GM08714 (cell line): ENCODE measurements around the gene EMC7.
"Not testable (repeated sequence)": the region's sequence is repeated elsewhere in the genome, so short reads cannot be mapped to it uniquely, and the experiment has no call there.

ENCODE experiments used
- H3K4me3 ChIP-seq: fragments of 200-500 bp; sonication (Bioruptor generic); 2 replicates; pipeline ENCODE4 v1.5.1; 2014; ENCODE audit warnings: mild to moderate bottlenecking, low read length, inconsistent platforms
- ZNF274 ChIP-seq: IDR thresholded peaks from 2 replicates; pipeline ENCODE4 v1.6.1; 2012; ENCODE audit warnings: mild to moderate bottlenecking, low read depth, low read length

Gene EMC7

DNA sequence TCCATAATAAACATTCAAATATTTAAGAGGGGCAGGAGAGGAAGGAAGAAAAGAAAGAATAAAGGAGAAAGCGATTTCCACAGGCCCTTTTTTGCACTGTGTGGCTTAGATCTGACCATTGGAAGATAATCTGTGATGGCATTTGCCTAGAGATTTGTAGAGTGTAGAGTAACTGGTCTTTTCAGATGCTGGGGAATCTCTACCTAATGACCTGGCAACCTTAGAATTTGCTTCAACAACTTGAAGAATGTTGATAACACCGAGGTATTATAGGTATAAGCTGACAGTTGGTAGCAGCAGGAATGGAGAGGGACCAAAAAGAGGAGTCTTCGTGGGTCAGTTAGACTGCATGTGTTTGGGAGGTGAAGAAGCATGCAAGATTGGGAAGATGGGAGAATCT is 41.7 kb downstream of the EMC7 start:
- TF ChIP-seq ZNF274, result no peak
- no peak overlapping the region for H3K4me3 ChIP-seq

DNA sequence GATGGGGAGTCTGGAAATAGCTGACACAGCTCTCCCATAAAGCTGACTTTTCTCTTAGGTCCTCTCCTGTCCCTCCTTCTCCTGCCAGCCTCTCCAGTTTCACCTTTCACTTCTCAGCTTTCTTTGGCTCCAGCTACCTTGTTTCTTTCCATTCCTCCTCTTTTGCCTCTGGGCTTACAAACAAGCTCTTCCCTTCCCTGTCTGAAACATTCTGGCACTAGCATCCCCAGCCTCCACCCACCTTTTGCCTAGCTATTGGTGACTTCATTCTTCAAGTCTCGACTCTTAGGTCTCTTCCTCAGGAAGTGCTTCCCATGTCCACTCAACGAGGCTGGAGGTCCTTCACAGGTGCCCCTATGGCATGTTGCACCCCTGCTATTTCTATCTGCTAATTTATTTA is 42.2 kb downstream of the EMC7 start:
- no peak overlapping the region for H3K4me3 ChIP-seq
- no peak for TF ChIP-seq ZNF274

DNA sequence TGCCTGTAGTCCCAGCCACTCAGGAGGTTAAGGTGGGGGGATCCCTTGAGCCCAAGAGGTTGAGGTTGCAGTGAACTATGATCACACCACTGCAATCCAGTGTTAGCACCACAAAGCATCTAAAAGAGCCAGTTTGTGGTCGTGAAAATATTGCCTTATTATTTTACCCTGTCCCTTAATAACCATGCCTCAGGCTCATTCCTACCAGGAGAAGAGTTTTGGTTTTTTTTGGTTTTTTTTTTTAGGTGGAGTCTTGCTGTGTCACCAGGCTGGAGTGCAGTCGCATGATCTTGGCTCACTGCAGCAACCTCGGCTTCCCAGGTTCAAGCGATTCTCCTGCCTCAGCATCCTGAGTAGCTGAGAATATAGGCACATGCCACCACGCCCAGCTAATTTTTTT is 44.8 kb downstream of the EMC7 start:
- H3K4me3 ChIP-seq, result no peak overlapping the region
- no peak for TF ChIP-seq ZNF274

DNA sequence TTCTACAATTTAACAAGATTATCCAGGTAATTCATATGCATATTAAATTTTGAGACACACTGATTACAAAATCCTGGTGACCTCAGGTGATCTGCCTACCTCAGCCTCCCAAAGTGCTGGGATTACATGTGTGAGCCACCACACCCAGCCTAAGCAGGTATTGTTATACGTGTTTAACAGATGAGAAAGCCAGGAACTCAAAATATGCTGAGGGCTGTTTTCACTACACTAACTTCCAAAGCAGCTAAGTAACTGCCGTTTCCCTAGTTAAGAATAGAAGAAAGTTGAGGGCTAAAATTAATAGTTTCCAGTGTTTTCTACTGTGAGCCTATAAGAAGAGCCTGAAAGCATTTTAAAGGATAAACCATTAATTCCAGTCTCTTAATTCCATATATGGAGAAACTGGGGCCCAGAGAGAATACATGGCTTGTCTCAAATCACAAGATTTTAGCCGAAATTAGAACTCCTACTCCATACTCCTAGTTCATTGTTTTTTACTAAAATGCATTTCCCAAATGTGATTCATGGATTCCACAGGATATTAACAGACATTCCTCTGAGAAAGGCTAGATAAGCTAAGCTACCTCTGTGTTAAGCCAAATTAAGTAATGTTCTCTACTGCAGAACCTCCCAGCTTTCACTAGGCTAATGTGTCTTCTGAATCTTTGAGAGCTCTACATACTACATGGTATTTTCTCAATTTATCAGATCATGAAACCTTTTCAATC is 45.6 kb downstream of the EMC7 start:
- no peak for TF ChIP-seq ZNF274

DNA sequence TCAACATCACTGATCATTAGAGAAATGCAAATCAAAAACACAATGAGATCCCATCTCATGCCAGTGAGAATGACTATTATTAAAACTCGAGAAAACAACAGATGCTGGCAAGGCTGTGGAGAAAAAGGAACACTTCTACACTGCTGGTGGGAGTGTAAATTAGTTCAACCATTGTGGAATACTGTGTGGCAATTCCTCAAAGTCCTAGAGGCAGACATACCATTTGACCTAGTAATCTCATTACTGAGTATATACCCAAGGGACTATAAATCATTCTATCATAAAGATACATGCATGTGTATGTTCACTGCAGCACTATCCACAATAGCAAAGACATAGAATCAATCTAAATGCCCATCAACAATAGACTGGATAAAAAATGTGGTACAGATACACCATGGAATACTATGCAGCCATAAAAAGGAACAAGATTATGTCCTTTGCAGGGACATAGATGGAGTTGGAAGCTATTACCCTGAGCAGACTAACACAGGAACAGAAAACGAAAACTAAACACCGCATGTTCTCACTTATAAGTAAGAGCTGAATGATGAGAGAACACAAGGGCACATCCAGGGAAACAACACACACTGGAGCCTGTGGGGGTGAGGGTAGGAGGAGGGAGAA is 47.5 kb downstream of the EMC7 start:
- no peak overlapping the region for H3K4me3 ChIP-seq
- no peak for TF ChIP-seq ZNF274

More for the DNA sequence above, 45.6 kb downstream of the EMC7 start:
- H3K4me3 ChIP-seq, result no peak overlapping the region

DNA sequence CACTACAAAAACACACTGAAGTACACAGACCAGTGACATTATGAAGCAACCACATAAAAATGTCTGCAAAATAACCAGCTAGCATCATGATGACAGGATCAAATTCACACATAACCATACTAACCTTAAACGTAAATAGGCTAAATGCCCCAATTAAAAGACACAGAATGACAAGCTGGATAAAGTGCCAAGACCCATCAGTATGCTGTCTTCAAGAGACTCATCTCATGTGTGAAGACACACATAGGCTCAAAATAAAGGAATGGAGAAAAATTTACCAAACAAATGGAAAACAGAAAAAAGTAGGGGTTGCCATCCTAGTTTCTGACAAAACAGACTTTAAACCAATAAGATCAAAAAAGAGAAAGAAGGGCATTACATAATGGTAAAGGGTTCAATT is 51.3 kb downstream of the EMC7 start:
- not testable (repeated sequence) for H3K4me3 ChIP-seq

DNA sequence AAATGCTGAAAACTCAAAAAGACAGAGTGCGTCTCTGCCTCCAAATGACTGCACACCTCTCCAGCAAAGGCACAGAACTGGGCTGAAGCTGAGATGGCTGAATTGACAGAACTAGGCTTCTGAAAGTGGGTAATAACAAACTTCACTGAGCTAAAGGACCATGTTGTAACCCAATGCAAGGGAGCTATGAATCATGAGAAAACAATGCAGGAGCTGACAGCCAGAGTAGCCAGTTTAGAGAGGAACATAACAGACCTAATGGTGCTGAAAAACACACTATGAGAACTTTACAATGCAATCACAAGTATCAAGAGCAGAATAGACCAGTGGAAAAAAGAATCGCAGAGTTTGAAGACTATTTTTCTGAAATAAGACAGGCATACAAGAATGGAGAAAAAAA is 52.5 kb downstream of the EMC7 start:
- no peak for TF ChIP-seq ZNF274
- no peak overlapping the region for H3K4me3 ChIP-seq

DNA sequence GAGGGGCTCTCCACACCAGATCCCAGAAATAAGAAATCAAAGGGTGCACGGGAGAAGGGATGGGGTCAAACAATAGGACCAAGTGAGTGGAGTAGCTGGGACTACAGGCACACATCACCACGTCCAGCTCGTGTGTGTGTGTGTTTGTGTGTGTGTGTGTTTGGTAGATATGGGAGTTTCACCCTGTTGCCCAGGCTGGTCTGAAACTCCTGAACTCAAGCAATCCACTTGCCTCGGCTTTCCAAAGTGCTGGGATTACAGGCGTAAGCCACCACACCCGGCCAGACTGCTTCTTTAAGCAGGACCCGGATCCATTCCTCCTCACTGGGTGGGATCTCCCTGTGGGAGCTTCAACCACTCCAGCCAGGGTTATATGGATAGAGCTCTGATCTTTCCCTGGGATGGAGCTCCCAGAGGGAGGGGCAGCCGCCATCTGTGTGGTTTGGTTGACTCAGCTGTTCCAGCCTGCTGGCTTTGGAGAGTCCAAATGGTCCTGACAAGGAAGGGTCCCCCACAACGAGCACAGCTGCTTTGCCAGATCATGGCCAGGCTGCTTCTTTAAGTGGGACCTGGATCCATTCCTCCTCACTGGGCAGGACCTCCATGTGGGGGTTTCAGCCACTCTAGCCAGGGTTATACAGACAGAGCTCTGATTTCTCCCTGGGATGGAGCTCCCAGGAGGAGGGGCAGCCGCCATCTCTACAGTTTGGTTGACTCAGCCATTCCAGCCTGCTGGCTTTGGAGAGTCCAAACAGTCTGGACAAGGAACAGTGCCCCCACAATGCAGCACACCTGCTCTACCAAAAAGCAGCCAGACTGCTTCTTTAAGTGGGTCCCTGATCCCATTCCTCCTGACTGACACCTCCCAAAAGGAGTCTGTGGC is 53.5 kb downstream of the EMC7 start:
- no peak overlapping the region for H3K4me3 ChIP-seq
- no peak for TF ChIP-seq ZNF274

DNA sequence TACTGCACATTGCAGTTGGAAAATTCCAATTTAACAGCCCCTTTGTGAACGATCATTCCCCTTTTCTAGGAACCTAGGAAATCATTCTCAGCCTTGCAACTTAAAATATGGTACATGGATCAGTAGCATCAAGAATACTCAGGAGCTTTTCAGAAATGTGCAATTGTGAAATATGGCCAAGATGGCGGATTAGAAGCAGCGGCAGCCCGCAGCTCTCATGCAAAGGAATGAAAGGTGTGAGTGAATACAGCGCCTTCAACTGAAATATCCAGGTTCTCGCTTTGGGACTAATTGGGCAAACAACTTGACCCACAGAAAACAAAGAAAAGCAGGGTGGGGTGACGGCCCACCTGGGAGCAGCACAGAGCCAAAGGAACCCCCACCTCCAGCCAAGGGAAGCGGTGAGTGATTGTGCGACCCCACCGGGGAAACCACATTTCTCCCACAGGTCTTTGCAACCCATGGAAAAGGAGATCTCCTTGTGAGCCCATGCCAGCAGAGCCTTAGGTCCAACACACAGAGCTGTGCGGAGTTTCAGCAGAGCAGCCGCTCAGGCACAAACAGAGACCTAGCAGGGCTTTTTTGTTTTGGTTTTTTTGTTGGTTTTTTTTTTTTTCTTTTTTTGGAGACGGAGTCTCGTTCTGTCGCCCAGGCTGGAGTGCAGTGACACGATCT is 55.1 kb downstream of the EMC7 start:
- TF ChIP-seq ZNF274, result no peak
- H3K4me3 ChIP-seq, result no peak overlapping the region

DNA sequence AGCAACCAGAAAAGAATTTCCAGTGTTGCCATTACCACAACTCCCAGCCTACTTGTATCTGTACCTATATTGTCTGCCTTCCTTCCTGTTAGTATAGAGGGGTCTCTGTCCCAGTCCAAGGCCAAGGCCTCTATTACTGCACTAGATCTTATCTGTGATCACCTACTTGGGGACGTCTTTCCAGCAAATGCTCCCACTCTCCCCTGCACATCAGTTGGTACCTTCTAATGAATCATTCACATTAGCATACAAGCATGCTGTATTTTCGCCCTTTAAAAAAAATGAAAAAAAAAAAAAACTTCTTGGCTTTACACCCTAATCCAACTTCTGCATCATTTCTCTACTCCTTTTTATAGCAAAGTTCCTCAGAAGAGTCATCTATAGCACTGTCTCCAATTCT is 57.8 kb downstream of the EMC7 start:
- no peak for TF ChIP-seq ZNF274
- no peak overlapping the region for H3K4me3 ChIP-seq

DNA sequence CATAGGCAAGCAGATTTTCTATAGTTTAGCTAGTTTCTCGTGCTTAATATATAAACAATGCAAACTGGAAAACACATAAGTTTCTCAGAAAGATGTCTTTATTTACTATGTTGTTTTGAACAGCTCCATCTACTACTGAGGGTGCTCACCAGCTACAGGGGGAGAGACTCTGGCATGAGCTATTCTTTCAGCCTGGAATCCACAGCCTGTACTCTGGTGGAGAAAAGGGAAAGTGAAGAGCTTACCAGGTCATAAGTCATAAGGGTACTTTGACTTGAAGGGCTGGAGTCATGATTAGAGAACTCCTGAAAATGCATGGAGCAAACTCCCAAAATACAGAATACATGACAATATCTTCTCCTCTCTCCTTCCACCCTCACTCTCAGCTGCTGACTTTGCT is 58.3 kb downstream of the EMC7 start:
- TF ChIP-seq ZNF274, result no peak
- no peak overlapping the region for H3K4me3 ChIP-seq

DNA sequence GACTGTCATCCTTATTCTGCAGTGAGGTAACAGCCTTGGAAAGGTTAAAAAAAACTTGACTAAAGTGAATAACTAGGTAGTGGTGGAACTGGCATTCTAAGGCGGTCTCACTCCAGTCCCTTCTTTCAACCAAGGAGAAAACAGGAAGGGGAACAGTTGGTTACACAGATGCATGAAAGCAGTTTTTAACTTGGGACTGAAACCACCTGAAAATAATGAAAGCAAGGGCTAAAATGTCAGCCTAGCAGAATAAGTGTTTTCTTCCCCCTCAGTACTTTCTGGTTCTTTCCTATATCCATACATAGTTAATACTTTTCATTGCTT is 61.9 kb downstream of the EMC7 start:
- peak overlapping the region; percentile 99; the same call in 1 of the 2 replicates for H3K4me3 ChIP-seq
- TF ChIP-seq ZNF274, result no peak

DNA sequence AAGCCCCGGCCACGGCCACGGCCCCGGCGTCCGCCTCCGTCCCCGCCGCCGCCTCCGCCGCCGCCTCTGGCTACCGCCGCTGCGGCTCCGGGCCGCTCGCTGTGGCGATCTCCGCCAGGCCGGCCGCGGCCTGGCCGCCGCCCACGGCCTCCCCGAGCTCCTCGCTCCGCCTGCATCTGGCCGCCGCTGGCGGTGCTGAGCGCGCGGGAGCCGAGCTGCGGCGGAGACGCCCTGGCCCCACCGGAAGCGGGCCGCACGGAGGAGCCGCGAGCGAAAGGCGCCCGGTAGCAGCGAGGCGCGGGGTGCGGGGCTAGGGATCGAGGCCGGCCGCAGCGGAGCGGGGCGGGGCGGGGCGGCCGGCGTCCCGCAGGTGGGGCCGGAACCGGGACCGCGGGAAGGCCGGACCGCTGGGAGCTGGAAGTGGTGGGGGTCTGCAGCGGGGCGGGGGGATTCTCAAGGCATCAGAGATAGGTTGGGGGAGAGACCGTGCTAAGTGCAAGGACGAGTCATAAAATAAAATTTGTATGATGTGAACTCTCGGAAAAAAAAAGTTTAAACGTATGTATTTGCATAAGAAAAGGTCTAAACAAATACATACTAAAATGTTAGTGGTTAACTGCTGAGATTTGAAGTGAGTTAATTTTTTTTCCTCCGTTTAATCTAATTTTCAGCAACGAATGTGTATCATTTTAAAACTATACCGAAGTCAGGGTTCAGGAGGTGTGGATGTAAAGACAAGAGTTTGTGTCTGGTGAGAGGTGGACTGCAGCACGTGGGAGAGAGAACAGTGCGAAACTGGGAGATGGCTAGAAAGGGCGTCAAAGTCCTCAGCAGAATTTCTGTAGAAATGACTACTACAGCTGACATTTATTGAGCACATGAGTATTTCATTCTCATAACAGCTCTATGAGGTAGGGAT is 62.5 kb downstream of the EMC7 start, which contains the start of gene AVEN:
AVEN (minus strand) TSS at position 334 of the 919 bp plus-strand sequence; CDS start at position 176, 158 bp downstream.
- no peak for TF ChIP-seq ZNF274
- H3K4me3 ChIP-seq, result peak within 1 kb of the TSS; percentile 99
